ENCODE measurements around the gene PRKAR1B.

DNA sequence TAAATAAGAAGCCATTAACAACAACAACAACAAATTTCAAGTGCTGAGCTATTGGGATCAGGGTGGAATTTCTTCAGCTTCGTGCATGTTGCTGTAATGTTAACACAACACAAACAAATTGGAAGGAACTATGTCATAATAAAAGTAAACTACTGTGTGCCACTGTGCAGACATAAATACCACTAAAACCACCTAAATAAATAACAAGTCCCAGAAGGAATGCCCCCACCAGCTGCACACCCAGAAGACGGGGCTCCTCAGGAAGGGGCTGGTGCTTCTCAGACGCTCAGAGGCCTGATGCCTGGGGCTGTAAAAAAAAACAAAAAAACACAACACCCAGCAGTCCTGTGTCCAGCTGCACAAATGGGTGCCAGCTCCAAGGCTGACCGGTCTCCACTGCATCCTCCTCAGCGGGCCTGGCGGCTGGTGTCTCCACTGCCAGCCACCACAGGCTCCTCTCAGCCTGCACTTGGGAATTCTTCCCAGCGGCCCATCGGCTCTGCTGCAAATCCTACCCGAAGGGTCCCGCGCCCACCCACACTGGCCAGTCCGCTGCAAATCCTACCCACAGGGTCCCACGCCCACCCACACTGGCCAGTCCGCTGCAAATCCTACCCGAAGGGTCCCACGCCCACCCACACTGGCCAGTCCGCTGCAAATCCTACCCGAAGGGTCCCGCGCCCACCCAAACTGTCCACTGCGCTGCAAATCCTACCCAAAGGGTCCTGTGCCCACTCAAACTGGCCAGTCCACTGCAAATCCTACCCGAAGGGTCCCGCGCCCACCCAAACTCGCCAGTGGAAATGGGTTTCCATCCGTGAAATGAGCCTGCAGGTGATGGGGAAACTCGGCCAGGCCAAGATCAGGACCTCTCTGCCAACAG is 36.4 kb downstream of the PRKAR1B start:
- TF ChIP-seq, protein P1, sequence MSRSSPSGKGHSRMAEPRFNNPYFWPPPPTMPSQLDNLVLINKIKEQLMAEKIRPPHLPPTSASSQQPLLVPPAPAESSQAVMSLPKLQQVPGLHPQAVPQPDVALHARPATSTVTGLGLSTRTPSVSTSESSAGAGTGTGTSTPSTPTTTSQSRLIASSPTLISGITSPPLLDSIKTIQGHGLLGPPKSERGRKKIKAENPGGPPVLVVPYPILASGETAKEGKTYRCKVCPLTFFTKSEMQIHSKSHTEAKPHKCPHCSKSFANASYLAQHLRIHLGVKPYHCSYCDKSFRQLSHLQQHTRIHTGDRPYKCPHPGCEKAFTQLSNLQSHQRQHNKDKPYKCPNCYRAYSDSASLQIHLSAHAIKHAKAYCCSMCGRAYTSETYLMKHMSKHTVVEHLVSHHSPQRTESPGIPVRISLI (tag by site-specific recombination; IDR thresholded peaks at IDR 0.05), result no peak
- TF ChIP-seq ZNF843 (tag by site-specific recombination; IDR thresholded peaks at IDR 0.05) (no peak), ZNF2 (tag by site-specific recombination; IDR thresholded peaks at IDR 0.05) (no peak)
- TF ChIP-seq, protein P2, sequence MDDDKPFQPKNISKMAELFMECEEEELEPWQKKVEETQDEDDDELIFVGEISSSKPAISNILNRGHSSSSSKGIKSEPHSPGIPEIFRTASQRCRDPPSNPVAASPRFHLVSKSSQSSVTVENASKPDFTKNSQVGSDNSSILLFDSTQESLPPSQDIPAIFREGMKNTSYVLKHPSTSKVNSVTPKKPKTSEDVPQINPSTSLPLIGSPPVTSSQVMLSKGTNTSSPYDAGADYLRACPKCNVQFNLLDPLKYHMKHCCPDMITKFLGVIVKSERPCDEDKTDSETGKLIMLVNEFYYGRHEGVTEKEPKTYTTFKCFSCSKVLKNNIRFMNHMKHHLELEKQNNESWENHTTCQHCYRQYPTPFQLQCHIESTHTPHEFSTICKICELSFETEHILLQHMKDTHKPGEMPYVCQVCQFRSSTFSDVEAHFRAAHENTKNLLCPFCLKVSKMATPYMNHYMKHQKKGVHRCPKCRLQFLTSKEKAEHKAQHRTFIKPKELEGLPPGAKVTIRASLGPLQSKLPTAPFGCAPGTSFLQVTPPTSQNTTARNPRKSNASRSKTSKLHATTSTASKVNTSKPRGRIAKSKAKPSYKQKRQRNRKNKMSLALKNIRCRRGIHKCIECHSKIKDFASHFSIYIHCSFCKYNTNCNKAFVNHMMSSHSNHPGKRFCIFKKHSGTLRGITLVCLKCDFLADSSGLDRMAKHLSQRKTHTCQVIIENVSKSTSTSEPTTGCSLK (tag by site-specific recombination; IDR thresholded peaks at IDR 0.05), result no peak
- TF ChIP-seq, protein P3, sequence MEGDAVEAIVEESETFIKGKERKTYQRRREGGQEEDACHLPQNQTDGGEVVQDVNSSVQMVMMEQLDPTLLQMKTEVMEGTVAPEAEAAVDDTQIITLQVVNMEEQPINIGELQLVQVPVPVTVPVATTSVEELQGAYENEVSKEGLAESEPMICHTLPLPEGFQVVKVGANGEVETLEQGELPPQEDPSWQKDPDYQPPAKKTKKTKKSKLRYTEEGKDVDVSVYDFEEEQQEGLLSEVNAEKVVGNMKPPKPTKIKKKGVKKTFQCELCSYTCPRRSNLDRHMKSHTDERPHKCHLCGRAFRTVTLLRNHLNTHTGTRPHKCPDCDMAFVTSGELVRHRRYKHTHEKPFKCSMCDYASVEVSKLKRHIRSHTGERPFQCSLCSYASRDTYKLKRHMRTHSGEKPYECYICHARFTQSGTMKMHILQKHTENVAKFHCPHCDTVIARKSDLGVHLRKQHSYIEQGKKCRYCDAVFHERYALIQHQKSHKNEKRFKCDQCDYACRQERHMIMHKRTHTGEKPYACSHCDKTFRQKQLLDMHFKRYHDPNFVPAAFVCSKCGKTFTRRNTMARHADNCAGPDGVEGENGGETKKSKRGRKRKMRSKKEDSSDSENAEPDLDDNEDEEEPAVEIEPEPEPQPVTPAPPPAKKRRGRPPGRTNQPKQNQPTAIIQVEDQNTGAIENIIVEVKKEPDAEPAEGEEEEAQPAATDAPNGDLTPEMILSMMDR (tag by site-specific recombination; IDR thresholded peaks at IDR 0.05), result no peak
- TF ChIP-seq, protein P4, sequence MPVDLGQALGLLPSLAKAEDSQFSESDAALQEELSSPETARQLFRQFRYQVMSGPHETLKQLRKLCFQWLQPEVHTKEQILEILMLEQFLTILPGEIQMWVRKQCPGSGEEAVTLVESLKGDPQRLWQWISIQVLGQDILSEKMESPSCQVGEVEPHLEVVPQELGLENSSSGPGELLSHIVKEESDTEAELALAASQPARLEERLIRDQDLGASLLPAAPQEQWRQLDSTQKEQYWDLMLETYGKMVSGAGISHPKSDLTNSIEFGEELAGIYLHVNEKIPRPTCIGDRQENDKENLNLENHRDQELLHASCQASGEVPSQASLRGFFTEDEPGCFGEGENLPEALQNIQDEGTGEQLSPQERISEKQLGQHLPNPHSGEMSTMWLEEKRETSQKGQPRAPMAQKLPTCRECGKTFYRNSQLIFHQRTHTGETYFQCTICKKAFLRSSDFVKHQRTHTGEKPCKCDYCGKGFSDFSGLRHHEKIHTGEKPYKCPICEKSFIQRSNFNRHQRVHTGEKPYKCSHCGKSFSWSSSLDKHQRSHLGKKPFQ (tag by site-specific recombination; IDR thresholded peaks at IDR 0.05), result no peak
- TF ChIP-seq, protein P5, sequence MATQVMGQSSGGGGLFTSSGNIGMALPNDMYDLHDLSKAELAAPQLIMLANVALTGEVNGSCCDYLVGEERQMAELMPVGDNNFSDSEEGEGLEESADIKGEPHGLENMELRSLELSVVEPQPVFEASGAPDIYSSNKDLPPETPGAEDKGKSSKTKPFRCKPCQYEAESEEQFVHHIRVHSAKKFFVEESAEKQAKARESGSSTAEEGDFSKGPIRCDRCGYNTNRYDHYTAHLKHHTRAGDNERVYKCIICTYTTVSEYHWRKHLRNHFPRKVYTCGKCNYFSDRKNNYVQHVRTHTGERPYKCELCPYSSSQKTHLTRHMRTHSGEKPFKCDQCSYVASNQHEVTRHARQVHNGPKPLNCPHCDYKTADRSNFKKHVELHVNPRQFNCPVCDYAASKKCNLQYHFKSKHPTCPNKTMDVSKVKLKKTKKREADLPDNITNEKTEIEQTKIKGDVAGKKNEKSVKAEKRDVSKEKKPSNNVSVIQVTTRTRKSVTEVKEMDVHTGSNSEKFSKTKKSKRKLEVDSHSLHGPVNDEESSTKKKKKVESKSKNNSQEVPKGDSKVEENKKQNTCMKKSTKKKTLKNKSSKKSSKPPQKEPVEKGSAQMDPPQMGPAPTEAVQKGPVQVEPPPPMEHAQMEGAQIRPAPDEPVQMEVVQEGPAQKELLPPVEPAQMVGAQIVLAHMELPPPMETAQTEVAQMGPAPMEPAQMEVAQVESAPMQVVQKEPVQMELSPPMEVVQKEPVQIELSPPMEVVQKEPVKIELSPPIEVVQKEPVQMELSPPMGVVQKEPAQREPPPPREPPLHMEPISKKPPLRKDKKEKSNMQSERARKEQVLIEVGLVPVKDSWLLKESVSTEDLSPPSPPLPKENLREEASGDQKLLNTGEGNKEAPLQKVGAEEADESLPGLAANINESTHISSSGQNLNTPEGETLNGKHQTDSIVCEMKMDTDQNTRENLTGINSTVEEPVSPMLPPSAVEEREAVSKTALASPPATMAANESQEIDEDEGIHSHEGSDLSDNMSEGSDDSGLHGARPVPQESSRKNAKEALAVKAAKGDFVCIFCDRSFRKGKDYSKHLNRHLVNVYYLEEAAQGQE (tag by site-specific recombination; IDR thresholded peaks at IDR 0.05), result no peak
